GM21737 (cell line): ENCODE measurements around the gene FAM3D.
"Not testable (repeated sequence)": the region's sequence is repeated elsewhere in the genome, so short reads cannot be mapped to it uniquely, and the experiment has no call there.

Experiments used
- ATAC-seq: cut with Tn5 transposase; IDR thresholded peaks from one replicate; pipeline ENCODE4 v1.9.1; 2021; ENCODE audit warnings: mild to moderate bottlenecking, moderate library complexity; ENCODE audit not compliant: unreplicated experiment

Gene FAM3D, protein sequence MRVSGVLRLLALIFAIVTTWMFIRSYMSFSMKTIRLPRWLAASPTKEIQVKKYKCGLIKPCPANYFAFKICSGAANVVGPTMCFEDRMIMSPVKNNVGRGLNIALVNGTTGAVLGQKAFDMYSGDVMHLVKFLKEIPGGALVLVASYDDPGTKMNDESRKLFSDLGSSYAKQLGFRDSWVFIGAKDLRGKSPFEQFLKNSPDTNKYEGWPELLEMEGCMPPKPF

DNA sequence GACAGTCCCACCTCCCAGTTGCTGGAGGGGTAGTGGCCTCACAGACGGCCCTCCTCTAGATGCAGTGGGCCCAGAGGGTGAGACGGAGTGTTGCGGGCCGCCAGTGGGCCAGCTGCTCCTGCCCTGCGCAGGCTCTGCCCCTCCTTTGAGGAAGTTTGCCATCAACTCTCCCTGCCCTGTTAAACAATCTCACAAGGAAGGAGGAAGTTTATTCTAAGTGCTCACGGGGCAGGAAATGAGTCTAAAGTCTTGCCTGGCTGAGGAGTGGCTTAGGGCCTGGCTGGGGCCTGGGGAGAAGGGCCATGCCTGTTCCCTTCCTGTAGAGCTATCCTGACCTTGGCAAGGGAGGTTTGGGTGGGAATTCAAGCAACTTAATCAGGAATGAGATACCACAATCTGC, at the start of gene FAM3D:
Gene FAM3D (minus strand): TSS at position 92 of the 400 bp plus-strand sequence. CDS start 11,211 bp downstream, outside the sequence.
- ATAC-seq, result no peak

DNA sequence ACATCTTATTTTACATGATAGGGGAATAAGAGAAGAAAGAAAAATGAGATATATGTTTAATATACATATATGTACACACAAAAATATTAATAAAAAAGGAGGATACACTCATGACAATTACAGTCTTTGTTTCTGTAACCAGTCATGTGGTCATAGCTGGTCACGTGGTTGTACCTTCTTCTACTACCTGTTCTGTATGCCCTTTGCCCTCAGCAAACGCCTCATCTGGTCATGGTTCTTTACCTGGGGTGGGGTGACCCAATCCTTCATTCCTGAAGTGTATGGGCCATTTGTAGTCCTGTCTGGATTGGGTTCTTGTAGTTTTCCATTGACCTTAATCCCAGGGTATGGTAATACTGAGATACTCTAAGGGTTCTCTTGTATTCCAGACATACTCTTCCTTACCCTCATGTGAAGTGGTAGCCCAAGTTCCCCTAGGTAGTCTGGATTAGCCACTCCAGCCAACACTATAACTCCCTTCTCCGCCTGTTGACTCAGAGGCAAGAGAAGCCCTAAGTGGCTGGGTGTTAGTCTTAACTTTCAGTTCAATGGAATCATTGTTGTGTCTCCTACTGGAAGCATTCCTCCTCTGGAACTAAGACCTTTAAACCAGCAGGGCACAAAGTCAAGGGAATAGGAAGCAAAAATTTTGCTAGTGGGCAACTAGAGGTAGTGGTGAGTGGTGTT, 47.3 kb upstream of the FAM3D start:
- ATAC-seq, result no peak

DNA sequence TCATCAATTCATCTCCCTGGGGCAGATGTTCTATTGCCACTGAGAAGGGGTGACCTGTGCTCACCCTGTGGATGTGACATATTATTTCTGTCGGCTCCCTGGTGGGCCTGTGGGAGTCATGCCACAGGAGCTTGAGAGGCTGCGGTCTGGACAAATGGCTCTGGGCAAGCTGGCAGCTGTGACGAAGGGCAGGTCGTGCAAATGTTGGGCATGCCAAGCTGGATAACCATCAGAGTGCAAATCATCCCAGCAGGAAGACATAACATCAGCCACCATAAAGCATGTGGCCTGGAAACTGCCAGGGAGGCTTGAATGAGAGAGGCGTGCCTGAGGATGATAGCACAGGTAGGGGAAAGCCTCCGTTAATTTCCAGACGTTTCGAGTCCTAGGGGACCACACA, 45.3 kb upstream of the FAM3D start:
- ATAC-seq, result no peak

DNA sequence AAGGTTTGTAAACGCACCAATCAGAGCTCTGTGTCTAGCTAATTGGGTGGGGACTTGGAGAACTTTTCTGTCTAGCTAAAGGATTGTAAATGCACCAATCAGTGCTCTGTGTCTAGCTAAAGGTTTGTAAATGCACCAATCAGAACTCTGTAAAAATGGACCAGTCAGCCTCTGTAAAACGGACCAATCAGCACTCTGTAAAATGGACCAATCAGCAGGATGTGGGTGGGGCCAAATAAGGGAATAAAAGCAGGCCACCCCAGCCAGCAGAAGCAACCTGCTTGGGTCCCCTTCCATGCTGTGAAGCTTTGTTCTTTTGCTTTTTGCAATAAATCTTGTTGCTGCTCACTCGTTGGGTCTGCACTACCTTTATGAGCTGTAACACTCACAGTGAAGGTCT, 42.4 kb upstream of the FAM3D start:
- not testable (repeated sequence) for ATAC-seq

DNA sequence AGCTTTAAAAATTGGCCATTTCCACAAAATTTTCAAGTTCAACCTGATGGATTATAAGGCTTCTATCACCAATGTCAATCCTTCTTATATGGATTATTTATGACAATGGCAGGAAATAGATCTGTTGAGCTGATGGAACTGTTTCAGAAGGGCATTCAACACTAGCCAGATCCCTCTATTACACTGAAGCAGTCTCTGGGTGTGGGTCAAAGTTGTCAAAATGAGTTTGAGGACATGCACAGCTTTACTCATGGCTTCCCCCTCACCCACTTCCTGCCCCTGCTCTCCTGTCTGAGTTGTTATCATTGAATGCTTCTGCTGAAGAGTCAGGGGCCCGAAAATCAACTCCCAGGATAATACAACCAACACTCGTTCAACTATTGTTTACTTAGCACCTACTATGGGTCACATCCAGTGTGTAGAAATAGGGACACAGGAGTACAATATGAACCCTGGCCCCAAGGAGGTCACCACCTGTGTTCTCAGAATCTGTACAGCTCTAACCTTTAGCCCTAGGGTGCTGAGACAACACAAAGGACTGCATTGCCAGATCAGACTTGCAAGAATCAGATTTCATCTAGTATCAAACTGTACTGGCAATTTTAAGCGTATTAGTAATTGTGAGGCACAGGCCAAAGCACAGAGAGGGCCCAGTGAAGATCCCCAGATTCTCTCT, 41.7 kb upstream of the FAM3D start:
- no peak for ATAC-seq

DNA sequence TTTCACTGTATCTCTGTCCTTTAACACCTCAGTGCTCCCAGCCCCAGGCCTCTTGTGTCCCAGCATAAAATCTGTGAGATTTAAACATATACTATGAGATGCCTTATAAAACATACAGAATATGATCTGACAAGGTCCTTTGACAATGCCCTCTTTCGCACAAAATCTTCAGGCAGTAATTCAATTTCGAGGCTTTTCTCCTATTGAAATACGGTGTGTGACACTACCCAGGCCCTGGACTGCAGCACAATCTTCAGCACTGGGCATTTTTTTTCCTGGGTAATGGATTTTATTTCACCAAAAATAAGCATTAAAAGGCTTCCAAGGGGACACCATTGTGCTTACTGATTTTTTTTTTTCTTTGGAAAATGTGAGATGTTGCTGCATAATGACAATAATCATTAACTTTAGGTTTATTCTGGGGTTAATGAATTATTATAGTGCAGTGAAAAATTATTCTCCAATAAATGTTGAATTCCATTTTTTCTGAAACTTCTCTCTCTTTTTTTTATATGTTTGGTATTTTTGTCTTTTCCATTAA, 40.9 kb upstream of the FAM3D start:
- no peak for ATAC-seq

DNA sequence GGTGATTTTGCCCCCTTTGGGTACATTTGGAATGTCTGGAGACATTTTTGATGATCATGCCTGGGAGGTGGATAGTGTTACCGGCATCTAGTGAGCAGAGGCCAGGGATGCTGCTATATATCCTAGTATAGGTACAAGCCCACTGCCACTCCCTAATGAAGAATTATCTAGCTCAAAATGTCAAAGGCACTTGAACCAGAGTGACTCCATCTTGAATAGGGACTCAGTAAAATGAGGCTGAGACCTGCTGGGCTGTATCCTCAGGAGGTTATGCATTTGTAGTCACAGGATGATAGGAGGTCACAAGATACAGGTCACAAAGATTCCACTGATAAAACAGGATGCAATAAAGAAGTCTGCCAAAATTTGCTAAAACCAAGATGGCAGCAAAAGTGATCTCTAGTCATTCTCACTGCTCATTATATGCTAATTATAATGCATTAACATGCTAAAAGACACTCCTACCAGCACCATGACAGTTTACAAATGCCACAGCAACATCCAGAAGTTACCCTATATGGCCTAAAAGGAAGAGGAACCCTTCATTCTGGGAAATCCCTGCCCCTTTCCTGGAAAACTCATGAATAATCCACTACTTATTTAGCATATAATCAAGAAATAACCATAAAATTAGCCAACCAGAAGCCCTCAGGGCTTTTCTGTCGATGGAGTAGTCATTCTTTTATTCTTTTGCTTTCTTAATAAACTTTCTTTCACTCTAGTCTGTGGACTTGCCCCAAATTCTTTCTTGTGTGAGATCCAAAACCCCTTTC, 40.0 kb upstream of the FAM3D start:
- no peak for ATAC-seq

DNA sequence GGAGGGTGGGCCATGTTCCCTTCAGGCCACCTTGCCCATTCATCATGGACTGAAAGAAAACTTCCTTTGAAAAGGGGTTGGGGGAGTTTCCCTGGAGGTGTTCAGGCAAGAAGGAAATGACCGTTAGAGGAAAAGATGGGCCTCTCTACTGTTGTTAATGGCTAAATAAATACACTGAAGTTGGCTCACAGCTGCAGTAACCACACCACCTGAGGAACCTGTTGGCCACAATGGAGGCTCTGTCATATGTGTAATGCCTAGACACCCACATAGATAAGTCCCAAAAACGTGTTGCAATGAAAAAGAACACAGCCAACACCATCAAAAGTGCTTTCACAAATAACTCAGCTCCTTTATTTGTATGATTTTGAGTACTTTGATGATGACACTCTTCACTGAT, 38.2 kb upstream of the FAM3D start:
- ATAC-seq, result no peak

DNA sequence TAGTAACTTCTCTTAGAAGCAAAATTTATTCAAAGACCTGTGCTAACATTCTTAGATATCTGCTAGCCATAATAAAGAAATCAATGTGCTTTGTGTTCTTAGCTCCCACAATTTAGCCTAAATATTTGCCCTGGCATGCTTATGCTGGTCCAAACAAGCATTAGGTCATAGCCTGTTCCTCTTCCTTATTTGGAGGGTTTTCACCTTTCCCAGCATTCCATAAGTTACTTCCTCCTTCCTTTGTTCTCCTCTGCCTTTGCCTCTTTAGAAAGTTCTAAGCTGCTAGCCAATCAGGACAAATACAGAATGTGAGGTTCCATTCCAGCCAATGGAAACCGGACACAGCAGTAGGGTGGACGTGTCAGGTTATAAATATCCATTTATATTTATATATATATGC, 37.7 kb upstream of the FAM3D start:
- not testable (repeated sequence) for ATAC-seq

DNA sequence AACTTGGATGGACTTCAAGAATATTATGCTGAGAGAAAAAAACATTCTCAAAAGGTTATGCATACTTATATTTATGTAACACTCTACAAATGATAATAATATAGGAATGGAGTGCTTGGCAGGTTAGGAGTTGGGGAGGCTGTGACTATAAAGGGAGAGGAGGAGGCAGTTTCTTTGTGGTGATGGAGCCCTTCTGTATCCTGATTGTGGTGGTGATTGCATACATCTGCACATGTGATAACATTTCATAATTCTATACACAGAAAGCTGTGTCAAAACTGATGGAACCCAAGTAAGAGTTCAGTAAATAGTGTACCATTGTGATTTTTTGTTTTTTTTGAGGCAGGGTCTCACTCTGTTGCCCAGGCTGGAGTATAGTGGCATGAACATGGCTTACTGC, 31.7 kb upstream of the FAM3D start:
- no peak for ATAC-seq

DNA sequence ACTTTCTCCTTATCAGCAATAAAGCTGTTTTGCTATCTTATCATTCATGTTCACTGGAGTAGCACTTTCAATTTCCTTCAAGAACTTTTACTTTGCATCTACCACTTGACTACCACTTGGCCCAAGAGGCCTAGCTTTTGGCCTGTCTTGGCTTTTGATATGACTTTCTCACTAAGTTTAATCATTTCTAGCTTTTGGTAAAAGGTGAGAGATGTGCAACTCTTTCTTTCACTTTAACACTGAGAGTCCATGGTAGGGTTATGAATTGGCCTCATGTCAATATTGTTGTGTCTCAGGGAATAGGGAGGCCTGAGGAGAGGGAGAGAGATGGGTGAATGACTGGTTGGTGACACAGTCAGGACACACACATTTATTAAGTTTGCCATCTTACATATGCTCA, 31.0 kb upstream of the FAM3D start:
- ATAC-seq, result peak; percentile 58

DNA sequence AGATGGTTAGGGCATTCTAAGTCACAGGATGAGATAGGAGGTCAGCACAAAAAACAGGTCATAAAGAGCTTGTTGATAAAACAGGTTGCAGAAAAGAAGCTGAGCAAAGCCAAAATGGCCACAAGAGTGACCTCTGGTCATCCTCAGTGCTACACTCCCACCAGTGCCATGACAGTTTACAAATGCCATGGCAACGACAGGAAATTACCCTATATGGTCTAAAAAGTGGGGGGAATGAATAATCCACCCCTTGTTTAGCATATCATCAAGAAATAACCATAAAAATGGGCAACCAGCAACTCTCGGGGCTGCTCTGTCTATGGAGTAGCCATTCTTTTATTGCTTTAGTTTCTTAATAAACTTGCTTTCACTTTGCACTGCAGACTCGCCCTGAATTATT, 30.2 kb upstream of the FAM3D start:
- ATAC-seq, result not testable (repeated sequence)

DNA sequence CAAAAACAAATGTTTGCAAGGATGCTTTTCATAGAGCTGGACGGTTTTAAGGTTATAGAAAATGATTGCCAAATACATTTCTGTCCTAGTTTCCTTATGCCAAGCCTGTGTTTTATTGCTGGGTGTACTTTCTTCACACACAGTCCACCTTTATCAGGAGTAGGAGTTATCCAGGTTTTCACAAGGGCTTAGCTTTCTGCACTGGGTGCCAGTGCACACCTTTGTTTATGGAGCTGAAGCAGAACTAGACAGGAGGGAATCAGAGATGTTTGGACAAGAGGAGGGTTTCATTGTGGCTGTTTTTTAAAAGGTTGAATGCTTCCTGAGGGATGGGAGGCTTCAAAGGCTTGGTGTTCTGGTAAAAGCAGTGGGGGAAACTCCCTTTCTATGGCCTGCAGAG, 29.5 kb upstream of the FAM3D start:
- ATAC-seq, result no peak

DNA sequence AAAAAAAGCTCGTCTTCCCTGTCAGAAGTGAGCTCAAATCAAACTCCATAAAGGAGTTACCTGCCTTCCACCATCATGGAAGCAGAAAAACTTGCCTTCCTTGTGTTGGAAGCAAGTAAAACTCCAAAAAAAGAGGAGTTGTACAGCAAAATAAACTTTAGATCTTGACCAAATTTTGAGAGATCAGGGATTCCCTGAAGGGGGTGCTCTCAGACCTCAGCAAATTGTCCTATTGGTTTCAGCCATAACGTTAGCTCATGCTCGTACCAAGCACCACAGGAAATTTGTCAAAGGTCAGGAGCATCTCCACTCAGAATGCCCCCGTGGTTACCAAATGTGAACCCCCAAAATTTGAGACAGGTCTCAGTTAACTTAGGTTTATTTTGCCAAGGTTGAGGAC, 28.7 kb upstream of the FAM3D start:
- ATAC-seq, result not testable (repeated sequence)

DNA sequence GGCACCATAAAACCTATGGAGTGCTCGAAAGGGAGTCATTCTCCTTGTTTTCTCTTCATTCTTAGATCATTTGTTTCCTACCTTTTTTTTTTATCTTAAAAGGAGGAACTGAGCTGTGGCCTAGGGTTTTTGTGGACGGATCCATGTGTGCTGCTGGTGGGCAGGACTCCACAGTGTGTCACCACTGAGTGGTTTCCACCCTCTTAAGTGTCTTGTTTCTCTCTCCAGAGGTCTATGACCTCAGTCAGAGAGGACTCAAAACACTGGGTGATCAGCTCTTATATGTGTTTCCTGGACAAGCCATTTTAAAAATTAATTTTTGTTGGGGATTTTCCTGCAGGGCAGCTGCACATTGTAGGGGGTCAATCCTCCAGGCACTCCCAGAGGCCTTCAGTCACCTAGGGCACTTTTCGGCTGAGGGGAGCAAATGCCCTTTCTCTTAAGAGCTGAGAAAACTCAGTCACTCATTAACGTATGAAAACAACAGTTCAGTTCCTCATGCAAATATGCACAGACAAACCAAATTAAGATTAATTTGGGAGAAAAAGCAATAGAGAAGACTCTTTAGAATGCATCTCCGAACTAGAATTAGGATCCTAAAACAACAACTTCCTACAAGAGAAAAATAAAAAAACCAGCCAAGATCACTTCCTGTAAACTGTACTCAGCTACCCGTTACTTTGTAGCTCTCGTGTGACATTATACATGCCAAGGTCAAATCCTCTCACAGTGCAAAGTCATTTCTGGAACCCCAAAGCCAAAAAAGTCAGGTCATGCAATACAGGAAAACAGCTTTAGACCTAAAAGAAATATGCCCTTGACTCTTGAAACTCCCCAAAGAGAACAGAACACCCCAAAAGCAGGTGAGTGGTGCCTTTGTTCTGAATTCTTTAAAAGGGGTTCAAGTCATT, 27.6 kb upstream of the FAM3D start:
- no peak for ATAC-seq

DNA sequence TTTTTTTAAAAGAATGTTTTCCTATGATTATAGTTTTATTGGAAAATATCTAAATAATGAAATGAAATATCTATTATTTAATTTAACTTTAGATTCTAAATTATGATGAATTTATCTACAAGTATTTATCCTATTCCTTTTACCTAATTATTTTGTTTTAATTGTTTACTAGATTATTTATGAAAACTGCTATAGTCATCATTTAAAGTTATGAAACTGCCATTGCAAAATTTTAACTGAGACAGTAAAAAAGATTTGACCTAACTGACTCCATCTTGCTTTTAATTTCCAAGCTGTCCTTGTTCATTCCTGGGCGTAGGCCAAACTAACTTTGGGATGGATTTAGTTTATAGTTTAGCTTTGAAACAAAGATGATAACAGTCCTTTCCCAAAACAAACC, 25.9 kb upstream of the FAM3D start:
- no peak for ATAC-seq

DNA sequence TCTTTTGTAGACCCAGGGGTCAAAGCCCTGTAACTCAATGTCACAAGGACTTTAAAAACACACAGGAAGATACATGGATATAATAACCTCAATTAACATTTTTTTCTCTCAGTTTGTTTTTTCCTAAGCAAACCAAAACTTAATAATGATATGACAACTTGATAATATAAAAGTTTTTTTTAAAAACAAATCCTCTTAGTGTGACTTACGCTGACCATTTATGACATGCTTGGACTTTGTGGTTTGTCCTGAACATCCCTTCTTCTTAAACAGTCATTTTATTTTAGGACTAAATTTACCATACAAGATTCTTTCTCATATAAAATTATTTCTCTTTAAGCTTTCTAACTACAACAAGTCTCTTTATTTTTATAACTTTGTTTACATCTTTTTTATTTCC, 25.4 kb upstream of the FAM3D start:
- ATAC-seq, result no peak

DNA sequence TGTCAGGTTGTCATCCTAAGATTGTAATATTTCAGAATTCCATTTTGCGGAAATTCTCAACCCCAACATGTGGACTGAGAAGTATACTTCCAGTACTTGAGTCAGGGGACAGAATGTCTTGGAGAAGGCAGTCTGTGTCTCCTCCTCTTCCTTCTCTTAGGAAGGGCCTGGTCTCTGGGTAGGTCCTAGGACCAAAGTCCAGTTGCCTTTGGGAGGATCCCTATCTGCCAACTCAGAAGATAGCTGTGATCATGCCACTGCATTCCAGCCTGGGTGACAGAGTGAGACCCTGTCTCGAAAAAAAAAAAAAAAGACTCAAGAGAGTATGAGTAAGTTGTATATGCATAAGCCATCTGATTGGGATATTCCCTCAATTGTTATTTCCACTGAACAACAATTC, 23.9 kb upstream of the FAM3D start:
- ATAC-seq, result no peak

DNA sequence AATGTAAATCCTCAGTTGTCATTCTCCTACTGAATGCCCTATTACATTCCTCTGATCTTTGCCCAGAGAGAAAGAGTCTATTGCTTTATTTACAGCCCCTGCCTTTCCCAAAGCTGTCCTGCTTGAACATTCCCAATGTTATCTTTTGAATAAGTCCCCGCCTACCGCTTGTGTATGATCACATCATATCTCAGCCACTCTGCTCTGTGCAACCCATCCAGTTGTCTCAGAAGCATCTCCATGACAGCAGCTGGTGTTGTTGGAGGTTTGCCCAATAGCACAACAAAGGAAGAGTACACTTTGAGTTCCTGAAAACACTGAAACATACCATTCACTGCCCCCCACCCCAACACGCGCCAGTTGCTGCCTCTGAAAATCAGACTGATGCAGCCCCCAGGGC, 22.0 kb upstream of the FAM3D start:
- no peak for ATAC-seq

DNA sequence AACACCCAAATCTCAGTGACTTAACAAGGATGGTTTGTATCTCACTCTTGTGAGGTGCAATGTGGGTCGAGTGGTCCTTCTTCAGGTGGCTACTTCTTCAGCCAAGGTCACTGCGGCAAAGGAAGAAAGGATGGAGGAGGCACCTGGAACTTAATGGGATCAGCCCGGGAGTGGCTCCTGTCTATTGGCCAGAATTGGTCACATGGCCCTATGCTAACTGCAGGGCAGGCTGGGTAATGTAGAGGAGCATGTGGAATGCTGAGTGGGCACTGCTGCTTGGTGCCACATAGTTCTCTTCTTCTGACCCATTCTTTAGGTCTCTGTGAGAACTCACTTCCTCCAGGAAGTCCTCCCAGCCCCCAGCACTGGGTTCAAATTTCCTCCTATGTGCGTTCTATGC, 20.3 kb upstream of the FAM3D start:
- ATAC-seq, result no peak
